ENCODE data around the gene BTBD3.

The BTBD3 gene

GRCh38 chr20:11918391-11918845 is 725 bp downstream of the BTBD3 start:
- no peak for DNase-seq

GRCh38 chr20:11918981-11919380 is 1.3 kb downstream of the BTBD3 start:
- no peak for DNase-seq

- DNase-seq, result no peak
Measured at GRCh38 chr20:11919581-11919980, 1.9 kb downstream of the BTBD3 start.

GRCh38 chr20:11920083-11920482 is 2.4 kb downstream of the BTBD3 start:
- no peak for DNase-seq

GRCh38 chr20:11921321-11921720 is 3.6 kb downstream of the BTBD3 start:
- DNase-seq, result no peak

GRCh38 chr20:11922561-11922960 is 4.9 kb downstream of the BTBD3 start:
- DNase-seq, result no peak

GRCh38 chr20:11924923-11925322 is 7.2 kb downstream of the BTBD3 start:
- DNase-seq, result no peak

- DNase-seq, result no peak
Measured at GRCh38 chr20:11926292-11926998, 8.8 kb downstream of the BTBD3 start.

GRCh38 chr20:11929947-11930346 is 12.3 kb downstream of the BTBD3 start:
- DNase-seq, result no peak

GRCh38 chr20:11935212-11936154 is 17.8 kb downstream of the BTBD3 start:
- no peak for DNase-seq

- DNase-seq, result no peak
Measured at GRCh38 chr20:11936157-11936556, 18.5 kb downstream of the BTBD3 start.

GRCh38 chr20:11937230-11937629 is 19.5 kb downstream of the BTBD3 start:
- DNase-seq, result no peak

- no peak for DNase-seq
Measured at GRCh38 chr20:11941593-11942246, 24.0 kb downstream of the BTBD3 start.

- DNase-seq, result no peak
Measured at GRCh38 chr20:11943778-11944177, 26.1 kb downstream of the BTBD3 start.

- no peak for DNase-seq
Measured at GRCh38 chr20:11948806-11949205, 31.1 kb downstream of the BTBD3 start.

GRCh38 chr20:11949711-11950110 is 32.0 kb downstream of the BTBD3 start:
- no peak for DNase-seq

- no peak for DNase-seq
Measured at GRCh38 chr20:11951696-11952095, 34.0 kb downstream of the BTBD3 start.

GRCh38 chr20:11952639-11953038 is 34.9 kb downstream of the BTBD3 start:
- DNase-seq, result no peak

GRCh38 chr20:11957911-11958310 is 40.2 kb downstream of the BTBD3 start:
- DNase-seq, result no peak

- no peak for DNase-seq
Measured at GRCh38 chr20:11958855-11959254, 41.2 kb downstream of the BTBD3 start.

- DNase-seq, result no peak
Measured at GRCh38 chr20:11965602-11966001, 47.9 kb downstream of the BTBD3 start.

- DNase-seq, result no peak
Measured at GRCh38 chr20:11966186-11966585, 48.5 kb downstream of the BTBD3 start.

- DNase-seq, result no peak
Measured at GRCh38 chr20:11970243-11970836, 52.6 kb downstream of the BTBD3 start.
